Measurements from ENCODE around the gene CLDN11. TPM values are rescaled to one million over a fixed set of nuclear protein-coding genes. Genes with fewer than 3 reads are reported as not detected.

The CLDN11 gene
- total and polyA plus RNA-seq, 10 of the 15 experiments (the other 5 are each of a cell fraction or from before 2014, with no cell fraction given): 0.15 TPM; not detected in 9

- DNase-seq (ENCODE audit: low read depth, low spot score) (no peak), FAIRE-seq (no peak), ATAC-seq (no peak)
- ChIA-PET RAD21 (ENCODE audit: unreplicated experiment) (no interaction called here), SMC1A (ENCODE audit: uncharacterized antibody, unreplicated experiment) (no interaction called here), CTCF (no interaction called here), POLR2A (no interaction called here)
- Histone ChIP-seq H2AFZ (ENCODE audit: control insufficient read depth, low read depth, low read length) (no peak overlapping the region), H3K27ac (ENCODE audit: control insufficient read depth, insufficient read depth) (no peak overlapping the region), H3K4me2 (ENCODE audit: control insufficient read depth, insufficient read depth) (no peak overlapping the region), H3K4me1 (ENCODE audit: control insufficient read depth, insufficient read depth, low read length) (no peaks in the 10 kb centered on the region), H4K20me1 (ENCODE audit: control insufficient read depth, insufficient read depth) (no peaks in the 10 kb centered on the region), H3K4me3 (no peak overlapping the region), H3K36me3 (ENCODE audit: control insufficient read depth in 2 of 2, insufficient read depth in 2 of 2, low read length in 1 of 2) (no peaks in the 10 kb centered on the region), H3K27me3 (replicated peaks in 1 of 2; ENCODE audit: control insufficient read depth in 2 of 2, insufficient read depth in 2 of 2, low read length in 1 of 2) (no peaks in the 10 kb centered on the region), H3K9me3 (replicated peaks; ENCODE audit: control insufficient read depth, insufficient read depth, low read length) (no peaks in the 10 kb centered on the region), H3K79me2 (ENCODE audit: control insufficient read depth, insufficient read depth, low read length) (no peaks in the 10 kb centered on the region), H3K9ac (ENCODE audit: control insufficient read depth, insufficient read depth, low read length) (no peak overlapping the region)
- WGBS (ENCODE audit: insufficient coverage, insufficient replicate concordance, low lambda C conversion rate, missing lambda C conversion rate): 30% methylated on average over 14 of the region's 14 CpGs
- TF ChIP-seq SREBF1 (IDR thresholded peaks at IDR 0.05; ENCODE audit: low read length) (no peak), CBX5 (IDR thresholded peaks at IDR 0.05; ENCODE audit: low read depth) (no peak), REST (IDR thresholded peaks at IDR 0.05; ENCODE audit: low read depth, low read length) (no peak), TCF7 (IDR thresholded peaks at IDR 0.05; ENCODE audit: borderline replicate concordance) (no peak), USF2 (IDR thresholded peaks at IDR 0.05; ENCODE audit: borderline replicate concordance, low read depth, low read length) (no peak), RBBP5 (conservative IDR thresholded peaks at IDR 0.05) (no peak), ESRRA (IDR thresholded peaks at IDR 0.05; ENCODE audit: low read length) (no peak), EP300 (IDR thresholded peaks at IDR 0.05; ENCODE audit: borderline replicate concordance in 1 of 2, control insufficient read depth in 1 of 2, low read depth in 2 of 2, low read length in 2 of 2) (no peak), PML (IDR thresholded peaks at IDR 0.05; ENCODE audit: low read length) (no peak)
- in situ Hi-C loops (cut with MboI): no loop called here
- intact Hi-C loops (cut with micrococcal nuclease; ENCODE audit: unreplicated experiment): no loop called here
- no TSS peak for BruUV-seq (replicated peaks)
These were observed 48.3 kb downstream of the CLDN11 start for GRCh38 chr3:170467007-170467406.
